Measurements from ENCODE around the gene SHOX.
"Not testable (repeated sequence)": the region's sequence is repeated elsewhere in the genome, so short reads cannot be mapped to it uniquely, and the experiment has no call there.

The SHOX gene

GRCh38 chrX:590693-591404 is 39.7 kb upstream of the SHOX start:
- TF ChIP-seq ZFX (IDR thresholded peaks at IDR 0.05; ENCODE audit: borderline replicate concordance) = no peak
- no peak for TF ChIP-seq CTCF (IDR thresholded peaks at IDR 0.05)
- H3K27ac ChIP-seq = no peak overlapping the region

GRCh38 chrX:599837-600715 is 30.5 kb upstream of the SHOX start:
- TF ChIP-seq CTCF (IDR thresholded peaks at IDR 0.05) (no peak), ZFX (IDR thresholded peaks at IDR 0.05; ENCODE audit: borderline replicate concordance) (no peak)
- H3K27ac ChIP-seq = no peak overlapping the region

- H3K27ac ChIP-seq = not testable (repeated sequence)
Measured at GRCh38 chrX:603029-603428, 27.6 kb upstream of the SHOX start.

GRCh38 chrX:604616-605015 is 26.0 kb upstream of the SHOX start:
- not testable (repeated sequence) for H3K27ac ChIP-seq

- not testable (repeated sequence) for H3K27ac ChIP-seq
Measured at GRCh38 chrX:608088-608487, 22.5 kb upstream of the SHOX start.

- TF ChIP-seq CTCF (IDR thresholded peaks at IDR 0.05) (no peak), ZFX (IDR thresholded peaks at IDR 0.05; ENCODE audit: borderline replicate concordance) (no peak)
- H3K27ac ChIP-seq = no peak overlapping the region
Measured at GRCh38 chrX:614136-614535, 16.5 kb upstream of the SHOX start.

GRCh38 chrX:617401-617800 is 13.2 kb upstream of the SHOX start:
- H3K27ac ChIP-seq = no peak overlapping the region
- no peak for TF ChIP-seq ZFX (IDR thresholded peaks at IDR 0.05; ENCODE audit: borderline replicate concordance)

- TF ChIP-seq CTCF (IDR thresholded peaks at IDR 0.05) (no peak), ZFX (IDR thresholded peaks at IDR 0.05; ENCODE audit: borderline replicate concordance) (no peak)
- H3K27ac ChIP-seq = no peak overlapping the region
Measured at GRCh38 chrX:617891-618290, 12.7 kb upstream of the SHOX start.

GRCh38 chrX:618304-618703 is 12.3 kb upstream of the SHOX start:
- not testable (repeated sequence) for H3K27ac ChIP-seq

- no peak overlapping the region for H3K27ac ChIP-seq
- TF ChIP-seq CTCF (IDR thresholded peaks at IDR 0.05) (no peak), ZFX (IDR thresholded peaks at IDR 0.05; ENCODE audit: borderline replicate concordance) (no peak)
Measured at GRCh38 chrX:618761-619450, 11.7 kb upstream of the SHOX start.
